HFF-Myc (cell line): Measurements from ENCODE around the gene ANAPC7.
A peak's percentile ranks its signal among the peaks of the same experiment; 100 is the strongest.
"Not testable (repeated sequence)": the region's sequence is repeated elsewhere in the genome, so short reads cannot be mapped to it uniquely, and the experiment has no call there.

Experiments
- DNase-seq: peaks from one replicate; pipeline ENCODE4 v3.0.0-alpha.2; 2011; ENCODE audit warnings: low read depth; ENCODE audit errors: extremely low read depth
- H3K4me3 ChIP-seq: replicated peaks from 2 replicates; pipeline ENCODE4 v1.5.1; 2011; ENCODE audit warnings: low read depth, mild to moderate bottlenecking, control low read depth, low read length
- TF ChIP-seq, protein P1 (sequence below): IDR thresholded peaks from 2 replicates; pipeline ENCODE4 v1.5.1; 2012; ENCODE audit warnings: mild to moderate bottlenecking, low read depth, low read length, control low read depth; ENCODE audit errors: missing control alignments

Gene ANAPC7

DNA sequence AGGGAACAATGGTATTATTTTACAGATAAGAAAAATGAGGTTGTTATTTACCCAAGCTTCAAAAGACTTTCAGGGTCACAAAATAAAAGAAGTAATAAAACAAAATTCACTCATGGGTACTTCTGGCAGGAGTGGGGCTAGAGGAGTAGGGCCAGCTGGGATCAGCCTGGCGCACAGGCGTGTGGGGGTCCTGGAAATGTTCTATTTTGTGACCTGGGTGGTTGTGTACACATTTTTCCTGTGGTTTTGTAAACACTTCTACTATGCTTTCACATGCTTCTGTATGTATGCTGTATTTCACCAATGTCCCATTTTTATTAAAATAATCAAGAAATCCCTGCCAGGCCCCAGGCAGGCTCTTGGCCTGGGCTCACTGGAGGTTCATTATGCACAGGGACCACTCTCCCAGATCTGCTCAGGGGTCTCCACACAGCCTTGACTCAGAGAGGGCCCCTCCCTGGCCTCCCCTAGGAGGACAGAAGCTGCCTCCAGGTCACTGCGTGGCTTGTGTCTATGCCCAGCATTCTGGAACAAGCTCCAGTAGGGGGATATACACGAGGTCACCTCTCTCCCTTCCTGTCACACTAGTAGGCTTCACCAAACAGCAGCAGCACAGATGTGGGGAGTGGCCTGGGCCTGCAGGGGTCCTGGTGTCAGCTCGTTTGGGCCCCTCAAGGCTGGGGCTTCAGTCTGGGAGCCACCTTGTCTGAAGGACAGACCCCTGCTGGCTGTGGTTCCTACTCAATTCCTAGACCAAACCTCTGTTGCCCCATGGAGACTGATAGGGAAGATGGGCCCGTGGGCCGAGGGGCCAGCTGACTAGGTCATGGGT lies 37.8 kb downstream of the ANAPC7 start:
- TF ChIP-seq, protein P1, sequence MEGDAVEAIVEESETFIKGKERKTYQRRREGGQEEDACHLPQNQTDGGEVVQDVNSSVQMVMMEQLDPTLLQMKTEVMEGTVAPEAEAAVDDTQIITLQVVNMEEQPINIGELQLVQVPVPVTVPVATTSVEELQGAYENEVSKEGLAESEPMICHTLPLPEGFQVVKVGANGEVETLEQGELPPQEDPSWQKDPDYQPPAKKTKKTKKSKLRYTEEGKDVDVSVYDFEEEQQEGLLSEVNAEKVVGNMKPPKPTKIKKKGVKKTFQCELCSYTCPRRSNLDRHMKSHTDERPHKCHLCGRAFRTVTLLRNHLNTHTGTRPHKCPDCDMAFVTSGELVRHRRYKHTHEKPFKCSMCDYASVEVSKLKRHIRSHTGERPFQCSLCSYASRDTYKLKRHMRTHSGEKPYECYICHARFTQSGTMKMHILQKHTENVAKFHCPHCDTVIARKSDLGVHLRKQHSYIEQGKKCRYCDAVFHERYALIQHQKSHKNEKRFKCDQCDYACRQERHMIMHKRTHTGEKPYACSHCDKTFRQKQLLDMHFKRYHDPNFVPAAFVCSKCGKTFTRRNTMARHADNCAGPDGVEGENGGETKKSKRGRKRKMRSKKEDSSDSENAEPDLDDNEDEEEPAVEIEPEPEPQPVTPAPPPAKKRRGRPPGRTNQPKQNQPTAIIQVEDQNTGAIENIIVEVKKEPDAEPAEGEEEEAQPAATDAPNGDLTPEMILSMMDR, result no peak
- no peak overlapping the region for H3K4me3 ChIP-seq
- no peak for DNase-seq

DNA sequence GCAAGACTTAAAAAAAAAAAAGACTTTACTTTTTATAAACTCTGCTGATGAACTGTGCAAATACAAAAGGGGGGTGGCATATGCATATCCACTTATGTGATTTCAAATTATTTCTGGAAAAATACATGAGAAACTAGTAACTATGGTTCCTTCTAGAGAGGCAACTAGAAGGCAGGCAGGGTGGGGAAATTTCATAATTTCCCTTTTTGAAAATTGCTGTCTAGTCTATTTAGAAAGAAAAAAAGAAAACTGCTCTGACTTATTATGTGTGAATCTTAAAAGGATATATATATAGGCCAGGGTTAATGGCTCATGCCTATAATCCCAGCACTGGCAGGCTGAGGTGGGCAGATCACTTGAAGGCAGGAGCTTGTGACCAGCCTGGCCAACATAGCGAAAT lies 42.3 kb downstream of the ANAPC7 start:
- no peak overlapping the region for H3K4me3 ChIP-seq
- TF ChIP-seq, protein P1, result no peak
- DNase-seq, result no peak

DNA sequence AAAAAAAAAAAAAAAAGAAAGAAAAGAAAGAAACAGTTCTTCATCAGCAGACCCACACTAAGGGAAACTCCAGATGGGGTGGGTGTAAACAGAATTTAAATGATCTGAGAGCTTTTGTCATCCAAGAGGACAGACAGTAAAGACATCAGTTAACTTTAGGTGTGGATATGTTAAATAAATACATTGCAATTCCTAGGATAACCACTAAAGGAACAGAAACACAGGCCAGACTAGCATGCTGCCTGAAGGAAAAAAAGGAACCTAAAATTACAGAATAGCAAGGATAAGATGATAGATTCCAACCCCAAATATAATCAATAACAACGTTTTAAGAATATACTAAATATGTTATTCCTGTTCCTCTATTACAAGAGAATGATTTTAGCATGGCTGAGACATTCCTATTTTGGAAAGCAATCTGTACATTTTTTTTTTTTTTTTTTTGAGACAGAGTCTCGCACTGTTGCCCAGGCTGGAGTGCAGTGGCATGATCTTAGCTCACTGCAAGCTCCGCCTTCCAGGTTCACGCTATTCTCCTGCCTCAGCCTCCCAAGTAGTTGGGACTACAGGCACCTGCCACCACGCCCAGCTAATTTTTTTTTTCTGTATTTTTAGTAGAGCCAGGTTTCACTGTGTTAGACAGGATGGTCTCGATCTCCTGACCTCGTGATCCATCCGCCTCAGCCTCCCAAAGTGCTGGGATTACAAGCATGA lies 45.0 kb downstream of the ANAPC7 start:
- H3K4me3 ChIP-seq, DNase-seq: not testable (repeated sequence)

DNA sequence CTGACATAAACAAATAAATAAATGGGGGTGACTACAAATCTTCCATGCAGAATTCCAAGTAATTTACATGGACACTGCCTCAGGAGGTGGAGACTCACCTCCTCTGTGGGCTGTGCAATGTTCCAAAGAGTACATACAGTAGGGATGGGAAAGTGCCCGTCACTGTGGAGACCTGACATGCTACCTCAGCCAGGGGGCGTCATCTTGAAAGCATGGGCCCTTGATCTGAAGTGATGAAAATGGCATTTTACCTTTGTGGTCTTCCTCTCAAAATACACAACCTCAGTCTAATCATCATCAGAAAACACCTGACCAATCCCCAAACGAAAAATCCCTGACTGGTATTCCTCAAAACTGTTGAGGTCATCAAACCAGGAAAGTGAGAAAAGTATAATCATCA lies 48.4 kb downstream of the ANAPC7 start:
- H3K4me3 ChIP-seq, result no peak overlapping the region
- TF ChIP-seq, protein P1, result peak; percentile 60
- DNase-seq, result no peak

DNA sequence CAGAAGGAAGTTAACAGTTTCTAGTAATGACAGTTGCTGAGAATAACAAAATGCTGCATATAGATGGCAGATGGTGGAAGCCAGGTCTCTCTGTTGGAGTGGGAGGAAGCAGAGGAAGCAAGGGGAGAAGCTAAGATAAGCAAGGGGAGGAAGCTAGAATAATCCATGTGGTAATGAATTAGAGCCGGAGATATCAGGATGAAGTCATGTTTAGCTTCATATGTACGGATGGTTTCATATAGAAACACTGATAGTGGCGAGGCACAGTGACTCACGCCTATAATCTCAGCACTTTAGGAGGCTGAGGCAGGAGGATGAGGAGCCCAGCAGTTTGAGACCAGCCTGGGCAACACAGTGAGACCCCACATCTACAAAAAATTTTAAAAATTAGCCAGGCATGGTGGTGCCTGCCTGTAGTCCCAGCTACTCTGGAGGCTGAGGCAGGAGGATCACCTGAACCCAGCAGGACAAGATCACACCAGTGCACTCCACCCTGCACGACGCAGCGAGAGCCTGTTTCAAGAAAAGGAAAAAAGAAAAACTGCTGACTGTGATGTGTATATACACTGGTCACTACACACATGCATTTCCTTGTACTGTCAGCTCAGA lies 49.2 kb downstream of the ANAPC7 start:
- TF ChIP-seq, protein P1, result no peak
- H3K4me3 ChIP-seq, result no peak overlapping the region
- no peak for DNase-seq

DNA sequence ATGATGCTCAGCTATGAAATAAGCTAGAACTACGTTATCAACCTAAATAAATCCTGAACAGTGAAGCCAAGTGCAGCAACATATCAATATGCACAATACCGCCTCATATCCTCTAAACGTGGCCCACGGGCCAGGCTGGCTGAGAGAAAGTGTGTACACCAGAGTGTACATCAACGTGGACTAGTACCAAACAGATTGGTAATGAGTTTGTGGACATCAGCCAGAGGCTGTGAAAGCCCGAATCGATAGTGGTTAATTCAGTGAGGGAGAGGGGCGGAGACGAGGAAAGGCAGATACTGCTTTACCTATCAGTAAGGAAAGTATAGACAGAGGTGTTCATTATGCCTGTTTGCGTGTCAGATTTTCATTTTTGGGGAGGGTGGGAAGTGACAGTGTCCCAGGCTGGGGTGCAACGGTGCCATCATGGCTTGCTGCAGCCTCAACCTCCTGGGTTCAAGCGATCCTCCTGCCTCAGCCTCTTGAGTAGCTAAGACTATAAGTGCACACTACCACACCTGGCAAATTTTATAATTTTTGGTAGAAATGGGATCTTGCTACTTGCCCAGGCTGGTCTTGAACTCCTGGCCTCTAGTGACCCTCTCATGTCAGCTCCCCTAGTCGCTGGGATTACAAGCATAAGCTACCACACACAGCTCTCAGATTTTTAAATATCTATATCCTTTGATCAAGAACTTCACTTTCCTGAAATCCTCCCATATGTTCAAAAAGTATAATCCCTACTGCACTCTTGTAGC lies 50.1 kb downstream of the ANAPC7 start:
- no peak overlapping the region for H3K4me3 ChIP-seq
- no peak for DNase-seq
- TF ChIP-seq, protein P1, result no peak
